RWPE1 (cell line): ENCODE results near the gene CSPG4.
"Not testable (repeated sequence)": the region's sequence is repeated elsewhere in the genome, so short reads cannot be mapped to it uniquely, and the experiment has no call there.

ENCODE experiments used
- CTCF ChIA-PET: fragments of 350-600 bp; sonication (Branson Sonifier 250); formaldehyde crosslinking; extraction: SDS; loops from one replicate; lab custom pipeline; 2021; lab: Yijun Ruan, JAX
- POLR2A ChIA-PET: fragments of 400-600 bp; formaldehyde crosslinking; extraction: SDS; loops from one replicate; lab custom pipeline; 2020; ENCODE audit warnings: antibody characterized with exemption; ENCODE audit not compliant: low non-redundant PET; lab: Yijun Ruan, JAX
- DNase-seq: peaks from one replicate; pipeline ENCODE4 v3.0.0; 2012; ENCODE audit warnings: low spot score
- H3K27ac ChIP-seq: fragments of 450-650 bp; 2 replicates; pipeline ENCODE4 v1.5.1; 2017
- TF ChIP-seq, protein P1 (sequence below): fragments of 450-650 bp; conservative IDR thresholded peaks from 2 replicates; pipeline ENCODE4 v1.5.1; 2017; ENCODE audit warnings: low read depth, mild to moderate bottlenecking

The CSPG4 gene

DNA sequence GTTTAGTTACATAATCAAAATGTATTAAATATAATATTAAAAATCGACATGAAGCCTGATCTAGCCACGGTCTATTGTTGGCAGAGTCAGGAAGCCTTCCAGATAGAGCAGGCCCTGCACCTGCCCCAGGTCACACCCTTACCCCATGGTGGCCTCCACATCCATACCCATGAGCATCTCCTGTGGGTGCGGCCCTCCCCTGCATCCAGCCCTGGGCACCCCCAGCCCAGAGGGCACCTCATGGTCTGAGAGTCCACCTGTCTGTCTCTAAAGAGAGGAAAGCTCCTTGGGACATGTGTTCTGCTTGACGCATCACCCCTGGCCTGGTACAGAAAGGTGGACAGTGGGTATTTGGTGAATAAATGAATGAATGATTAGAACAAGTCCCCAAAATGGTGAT lies 37.2 kb upstream of the CSPG4 start:
- CTCF ChIA-PET = interaction anchor here (0.6 kb wide), 1 partner anchor 17 kb away, joined by 3 read pairs; no protein-coding TSS in a partner anchor
- H3K27ac ChIP-seq = no peak overlapping the region
- POLR2A ChIA-PET = no interaction called here
- no peak for DNase-seq
- TF ChIP-seq, protein P1, sequence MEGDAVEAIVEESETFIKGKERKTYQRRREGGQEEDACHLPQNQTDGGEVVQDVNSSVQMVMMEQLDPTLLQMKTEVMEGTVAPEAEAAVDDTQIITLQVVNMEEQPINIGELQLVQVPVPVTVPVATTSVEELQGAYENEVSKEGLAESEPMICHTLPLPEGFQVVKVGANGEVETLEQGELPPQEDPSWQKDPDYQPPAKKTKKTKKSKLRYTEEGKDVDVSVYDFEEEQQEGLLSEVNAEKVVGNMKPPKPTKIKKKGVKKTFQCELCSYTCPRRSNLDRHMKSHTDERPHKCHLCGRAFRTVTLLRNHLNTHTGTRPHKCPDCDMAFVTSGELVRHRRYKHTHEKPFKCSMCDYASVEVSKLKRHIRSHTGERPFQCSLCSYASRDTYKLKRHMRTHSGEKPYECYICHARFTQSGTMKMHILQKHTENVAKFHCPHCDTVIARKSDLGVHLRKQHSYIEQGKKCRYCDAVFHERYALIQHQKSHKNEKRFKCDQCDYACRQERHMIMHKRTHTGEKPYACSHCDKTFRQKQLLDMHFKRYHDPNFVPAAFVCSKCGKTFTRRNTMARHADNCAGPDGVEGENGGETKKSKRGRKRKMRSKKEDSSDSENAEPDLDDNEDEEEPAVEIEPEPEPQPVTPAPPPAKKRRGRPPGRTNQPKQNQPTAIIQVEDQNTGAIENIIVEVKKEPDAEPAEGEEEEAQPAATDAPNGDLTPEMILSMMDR = no peak

DNA sequence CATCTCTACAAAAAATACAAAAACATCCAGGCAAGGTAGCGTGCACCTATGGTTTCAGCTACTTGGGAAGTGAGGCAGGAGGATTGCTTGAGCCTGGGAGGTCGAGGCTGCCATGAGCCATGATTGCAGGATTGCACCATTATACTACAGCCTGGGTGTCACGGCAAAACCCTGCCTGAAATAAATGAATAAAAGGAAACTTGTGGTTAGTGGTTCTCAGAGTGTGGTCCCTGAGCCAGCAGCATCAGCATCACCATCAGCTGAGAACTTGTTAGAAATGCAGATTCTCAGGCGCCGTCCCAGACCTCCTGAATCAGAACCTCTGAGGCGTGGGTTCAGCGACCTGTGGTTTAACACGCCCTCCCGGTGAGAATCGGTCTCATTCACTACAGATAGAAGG lies 36.2 kb upstream of the CSPG4 start:
- POLR2A ChIA-PET, DNase-seq, H3K27ac ChIP-seq, CTCF ChIA-PET: not testable (repeated sequence)

DNA sequence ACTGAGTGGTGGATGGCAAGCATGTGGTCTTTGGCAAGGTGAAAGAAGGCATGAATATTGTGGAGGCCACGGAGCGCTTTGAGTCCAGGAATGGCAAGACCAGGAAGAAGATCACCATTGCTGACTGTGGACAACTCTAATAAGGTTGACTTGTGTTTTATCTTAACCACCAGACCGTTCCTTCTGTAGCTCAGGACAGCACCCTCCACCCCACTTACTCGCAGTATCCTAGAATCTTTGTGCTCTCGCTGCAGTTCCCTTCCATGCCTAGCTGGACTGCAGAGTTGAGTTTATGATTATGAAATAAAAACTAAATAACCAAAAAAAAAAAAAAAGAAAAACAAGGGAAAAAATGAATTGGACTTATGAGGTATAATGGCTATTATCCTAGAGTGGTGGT lies 34.5 kb upstream of the CSPG4 start:
- POLR2A ChIA-PET, CTCF ChIA-PET, DNase-seq, H3K27ac ChIP-seq: not testable (repeated sequence)

DNA sequence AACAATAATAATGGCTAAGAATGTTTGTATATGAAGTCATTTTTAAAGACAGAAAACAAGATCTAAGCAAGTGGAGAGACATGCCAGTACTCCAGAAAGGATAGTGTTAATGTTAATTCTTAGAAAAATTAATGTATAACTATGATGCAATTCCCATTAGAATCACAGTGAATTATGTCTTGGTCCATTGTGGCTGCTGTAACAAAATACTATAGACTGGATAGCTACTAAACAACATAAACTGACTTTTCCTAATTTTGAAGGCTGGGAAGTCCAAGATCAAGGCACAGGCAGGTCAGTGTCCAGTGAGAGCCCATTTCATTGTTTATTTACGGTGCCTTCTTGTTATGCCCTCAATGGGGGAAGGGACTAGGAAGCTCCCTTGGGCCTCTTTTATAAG lies 32.7 kb upstream of the CSPG4 start:
- H3K27ac ChIP-seq = no peak overlapping the region
- DNase-seq = no peak
- CTCF ChIA-PET = interaction anchor here (0.7 kb wide), 1 partner anchor 416 kb away, joined by 3 read pairs; no protein-coding TSS in a partner anchor
- TF ChIP-seq, protein P1 = no peak
- POLR2A ChIA-PET = no interaction called here

DNA sequence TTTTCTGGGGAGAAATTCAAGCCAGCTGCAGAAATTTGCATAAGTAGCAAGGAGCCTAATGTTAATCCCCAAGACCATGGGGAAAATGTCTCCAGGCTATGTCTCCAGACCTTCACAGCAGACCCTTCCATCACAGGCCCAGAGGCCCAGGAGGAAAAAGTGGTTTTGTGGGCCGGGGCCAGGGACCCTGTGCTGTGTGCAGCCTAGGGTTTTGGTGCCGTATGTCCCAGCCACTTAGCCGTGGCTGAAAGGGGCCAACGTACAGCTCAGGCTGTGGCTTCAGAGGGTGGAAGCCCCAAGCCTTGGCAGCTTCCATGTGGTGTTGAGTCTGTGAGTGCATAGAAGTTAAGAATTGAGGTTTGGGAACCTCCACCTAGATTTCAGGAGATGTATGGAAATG lies 29.7 kb upstream of the CSPG4 start:
- DNase-seq, CTCF ChIA-PET, H3K27ac ChIP-seq, POLR2A ChIA-PET: not testable (repeated sequence)

DNA sequence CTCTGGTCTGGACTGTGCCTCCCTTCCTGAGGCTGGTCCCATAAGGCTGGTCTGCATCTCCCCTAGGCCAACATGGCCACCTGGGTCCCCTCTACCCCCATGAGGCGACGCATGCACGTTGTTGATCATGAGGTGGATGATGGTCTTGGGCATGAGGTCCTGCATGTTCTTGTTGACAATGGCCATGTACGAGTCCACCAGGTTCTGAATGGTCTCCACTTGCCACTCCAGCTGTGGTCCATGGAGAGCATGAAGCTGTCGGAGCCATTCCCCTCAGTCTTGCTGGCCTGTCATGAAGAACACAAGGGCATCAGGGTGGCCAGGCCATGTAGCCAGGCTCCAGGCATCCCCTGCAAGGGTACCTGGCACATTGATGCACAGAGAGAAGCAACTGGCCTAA lies 27.1 kb upstream of the CSPG4 start:
- CTCF ChIA-PET = interaction anchor here (0.6 kb wide), 1 partner anchor 300 kb away, joined by 3 read pairs; no protein-coding TSS in a partner anchor
- POLR2A ChIA-PET = no interaction called here
- no peak overlapping the region for H3K27ac ChIP-seq
- TF ChIP-seq, protein P1 = no peak
- no peak for DNase-seq

DNA sequence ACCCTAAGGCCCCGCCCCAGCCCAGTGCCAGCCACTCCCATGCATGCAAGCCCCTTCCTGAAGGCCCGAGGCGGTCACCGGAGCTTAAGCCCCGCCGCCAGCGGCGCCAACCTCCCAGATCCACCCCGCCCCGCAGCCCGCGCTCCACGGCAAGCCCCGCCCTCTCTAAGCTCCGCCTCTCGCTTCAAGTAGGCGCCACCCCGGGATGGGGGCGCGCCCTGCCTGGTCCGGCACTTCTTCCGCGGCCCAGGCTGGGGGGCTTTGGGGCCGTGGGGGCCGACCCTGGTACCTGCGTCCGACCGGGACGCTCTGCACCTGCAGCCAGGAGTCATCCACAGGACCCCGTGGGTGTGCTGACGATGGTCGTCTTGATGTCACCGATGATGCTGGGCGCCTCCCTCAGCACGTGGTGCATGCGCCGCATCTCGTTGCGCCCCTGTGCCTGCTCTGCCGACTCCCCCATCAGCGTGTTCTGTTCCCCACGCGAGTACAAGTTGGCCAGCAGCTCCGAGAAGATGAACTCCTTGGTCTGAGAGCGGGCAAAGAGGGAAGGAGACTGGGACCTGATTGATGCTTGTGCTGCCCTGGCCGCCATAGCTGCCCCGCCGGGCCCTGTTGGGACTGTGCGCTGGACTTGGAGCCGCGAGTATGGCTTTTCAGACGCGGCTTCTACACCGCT lies 26.1 kb upstream of the CSPG4 start:
- ChIA-PET POLR2A (interaction anchor here (0.7 kb wide), 1 partner anchor 52 kb away, joined by 6 read pairs; no protein-coding TSS in a partner anchor), CTCF (no interaction called here)

More for the DNA sequence above, 26.1 kb upstream of the CSPG4 start:
- TF ChIP-seq, protein P1 = no peak
- H3K27ac ChIP-seq = peak overlapping the region; percentile 68
- peak; percentile 97 for DNase-seq
